ENCODE measurements around the gene PHACTR3. TPM values are rescaled to one million over a fixed set of nuclear protein-coding genes. Genes with fewer than 3 reads are reported as not detected.
A peak's percentile ranks its signal among the peaks of the same experiment; 100 is the strongest.

PHACTR3 gene
- total RNA-seq, 4 donors from 2014 or later: 1.4 to 7.2 (median 4.3) TPM

- H3K4me3 ChIP-seq (ENCODE audit: low read depth, poor library complexity, severe bottlenecking): no peak overlapping the region
- no peak for TF ChIP-seq CTCF (IDR thresholded peaks at IDR 0.05)
- no peak for TF ChIP-seq POLR2A (IDR thresholded peaks at IDR 0.05)
- WGBS, 2 donors: 86 to 90% methylated on average over 5 to 6 of the region's 6 CpGs
- peak in 1 of 2 donors; percentile 69 for DNase-seq (ENCODE audit: low spot score in 2 of 2)
- intact Hi-C loops (cut with DNase I; ENCODE audit: low total_unique reads): loop anchor here (10.0 kb wide), 1 partner anchor 71 kb away; no protein-coding TSS in a partner anchor
Observed at GRCh38 chr20:59783641-59784010, 179.3 kb downstream of the PHACTR3 start.

GRCh38 chr20:59784365-59784764 is 180.0 kb downstream of the PHACTR3 start:
- H3K4me3 ChIP-seq (ENCODE audit: low read depth, poor library complexity, severe bottlenecking): no peak overlapping the region
- peak in 1 of 2 donors; percentile 53 for DNase-seq (ENCODE audit: low spot score in 2 of 2)
- intact Hi-C loops (cut with DNase I; ENCODE audit: low total_unique reads): loop anchor here (10.0 kb wide), 1 partner anchor 70 kb away; no protein-coding TSS in a partner anchor
- TF ChIP-seq CTCF (IDR thresholded peaks at IDR 0.05) (no peak), POLR2A (IDR thresholded peaks at IDR 0.05) (no peak)
- 91 to 93% methylated on average over 5 of the region's 5 CpGs for WGBS, 2 donors

- no peak overlapping the region for H3K4me3 ChIP-seq (ENCODE audit: low read depth, poor library complexity, severe bottlenecking)
- intact Hi-C loops (cut with DNase I; ENCODE audit: low total_unique reads): loop anchor here (10.0 kb wide), 1 partner anchor 70 kb away; no protein-coding TSS in a partner anchor
- peak in 1 of 2 donors; percentile 69 for DNase-seq (ENCODE audit: low spot score in 2 of 2)
- TF ChIP-seq CTCF (IDR thresholded peaks at IDR 0.05) (no peak), POLR2A (IDR thresholded peaks at IDR 0.05) (no peak)
- WGBS, 2 donors: 78 to 80% methylated on average over 15 to 16 of the region's 16 CpGs
Observed at GRCh38 chr20:59784791-59785668, 180.7 kb downstream of the PHACTR3 start.

GRCh38 chr20:59785669-59785959 is 181.3 kb downstream of the PHACTR3 start:
- intact Hi-C loops (cut with DNase I; ENCODE audit: low total_unique reads): loop anchor here (10.0 kb wide), 1 partner anchor 69 kb away; no protein-coding TSS in a partner anchor
- WGBS, 2 donors: 41 to 51% methylated on average over 5 of the region's 6 CpGs
- H3K4me3 ChIP-seq (ENCODE audit: low read depth, poor library complexity, severe bottlenecking): no peak overlapping the region
- DNase-seq (ENCODE audit: low spot score in 2 of 2): peak in 1 of 2 donors; percentile 46
- no peak for TF ChIP-seq POLR2A (IDR thresholded peaks at IDR 0.05)
- no peak for TF ChIP-seq CTCF (IDR thresholded peaks at IDR 0.05)

GRCh38 chr20:59785986-59786795 is 181.9 kb downstream of the PHACTR3 start:
- peak in 1 of 2 donors; percentile 68 for DNase-seq (ENCODE audit: low spot score in 2 of 2)
- no peak for TF ChIP-seq POLR2A (IDR thresholded peaks at IDR 0.05)
- TF ChIP-seq CTCF (IDR thresholded peaks at IDR 0.05): no peak
- no peak overlapping the region for H3K4me3 ChIP-seq (ENCODE audit: low read depth, poor library complexity, severe bottlenecking)
- 86 to 91% methylated on average over 8 to 10 of the region's 10 CpGs for WGBS, 2 donors
- intact Hi-C loops (cut with DNase I; ENCODE audit: low total_unique reads): loop anchor here (10.0 kb wide), 1 partner anchor 69 kb away; no protein-coding TSS in a partner anchor

All from lower leg skin (tissue), 4 donors.